Kidney (tissue), 14 donors: ENCODE data around the gene ENOX1. TPM values are rescaled to one million over a fixed set of nuclear protein-coding genes. Genes with fewer than 3 reads are reported as not detected.

Experiments
- DNase-seq, 5 donors: peaks; one replicate each; pipeline ENCODE4 v3.0.0-alpha.2; 2013 to 2020
- FAIRE-seq: peaks from 2 replicates; lab custom pipeline; 2012; peaks lifted over from hg19 to GRCh38; lab: Jason Lieb, UNC
- H3K27ac ChIP-seq, 2 donors: one replicate each; pipeline ENCODE4 v1.7.0; 2013; ENCODE audit warnings: low read depth in 2 of 2, low read length in 2 of 2, inconsistent platforms in 1 of 2
- H3K27me3 ChIP-seq: one replicate; pipeline ENCODE4 v1.7.1; 2013; ENCODE audit warnings: low read length, inconsistent platforms; ENCODE audit not compliant: control insufficient read depth, insufficient read depth
- H3K36me3 ChIP-seq, 3 donors: one replicate each; pipeline versions ENCODE4 v1.7.0 to v1.7.1; 2013; ENCODE audit warnings: low read length in 3 of 3, control low read depth in 1 of 3, inconsistent platforms in 1 of 3; ENCODE audit not compliant: insufficient read depth in 3 of 3, control insufficient read depth in 2 of 3
- H3K4me1 ChIP-seq, 3 donors: one replicate each; pipeline versions ENCODE4 v1.7.0 to v1.7.1; 2013; ENCODE audit warnings: low read length in 3 of 3, inconsistent platforms in 1 of 3, low read depth in 1 of 3; ENCODE audit not compliant: control insufficient read depth in 2 of 3, insufficient read depth in 2 of 3
- H3K4me3 ChIP-seq, 3 donors: one replicate each; pipeline versions ENCODE4 v1.7.0 to v1.8.1; 2013; ENCODE audit warnings: low read length in 3 of 3, control low read depth in 1 of 3, inconsistent platforms in 1 of 3
- H3K9ac ChIP-seq, 3 donors: one replicate each; pipeline versions ENCODE4 v1.7.0 to v1.7.1; 2013; ENCODE audit warnings: low read length in 3 of 3, control low read depth in 1 of 3, inconsistent platforms in 1 of 3
- H3K9me3 ChIP-seq, 3 donors: one replicate each; pipeline versions ENCODE4 v1.7.0 to v1.7.1; 2013; ENCODE audit warnings: low read length in 3 of 3, control low read depth in 1 of 3, inconsistent platforms in 1 of 3; ENCODE audit not compliant: control insufficient read depth in 2 of 3, insufficient read depth in 1 of 3
- intact Hi-C: fragments of 100-400 bp; cut with DNase I; formaldehyde crosslinking; loops from one replicate; pipeline ENCODE4 v1.11.1; 2022
- polyA plus RNA-seq: library from polyadenylated mRNA; stranded (reverse); fragments of 350-450 nt; fragmentation: Illumina TruSeq; extraction: RNeasy Lipid Tissue Mini Kit (QIAGEN cat#74804); gene quantifications from one replicate; pipeline ENCODE4 v1.2.3, GENCODE V29; 2014; ENCODE audit warnings: low read depth, low replicate concordance; ENCODE audit not compliant: insufficient read depth
- total RNA-seq: library from RNA; stranded (reverse); fragmentation: NEBNext Ultra II Directional; extraction: Animal tissue kit (Norgen Biotek cat#: 25700); gene quantifications from one replicate; pipeline ENCODE4 v1.2.1, GENCODE V29; 2021
- TF ChIP-seq, protein P1 (sequence below): IDR thresholded peaks from 3 replicates; pipeline ENCODE4 v1.5.1; 2012; ENCODE audit warnings: mild to moderate bottlenecking, moderate library complexity, borderline replicate concordance; ENCODE audit not compliant: insufficient read depth; ENCODE audit errors: extremely low read depth
- donor health status: control.
- donor health status: control.
- donor health status: control.
- donor health status: control.
- donor health status: control.
- donor health status: DM: yes; HTN: yes; CAD: no.
- donor health status: Normal renal cell carcinoma (clear cell type).

Gene ENOX1
- total and polyA plus RNA-seq, 2 donors from 2014 or later = 4.9 to 6.8 TPM

DNA sequence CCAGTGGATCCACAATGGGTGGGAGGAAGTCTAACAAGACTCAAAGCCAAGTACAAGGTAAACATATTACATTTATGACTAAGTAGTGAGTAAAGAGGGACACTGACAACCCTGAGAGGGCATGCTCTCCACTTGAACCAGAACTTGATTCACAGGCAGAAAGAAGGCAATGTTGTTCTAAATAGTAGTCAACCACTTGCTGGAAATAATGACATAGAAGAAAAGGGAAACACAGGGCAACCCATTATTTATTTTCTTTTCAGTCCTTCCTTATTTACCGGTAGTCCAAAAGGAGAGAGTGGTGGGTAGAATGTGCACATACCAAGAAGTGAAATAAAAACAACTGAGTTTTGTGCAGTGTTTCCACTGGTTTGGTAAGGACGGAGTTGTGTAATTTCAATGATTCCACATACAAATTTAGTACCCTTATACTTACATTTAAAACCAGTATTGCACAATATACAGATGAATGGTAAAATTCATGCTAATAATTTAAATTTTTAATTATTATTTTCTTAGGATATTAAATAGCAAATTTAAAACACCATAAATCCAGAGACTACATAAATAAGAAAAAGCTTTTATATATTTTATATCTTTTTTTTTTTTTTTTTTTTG lies 65.9 kb downstream of the ENOX1 start:
- DNase-seq = no peak
- intact Hi-C loops = no loop called here
- no peak overlapping the region for H3K9ac ChIP-seq
- TF ChIP-seq, protein P1, sequence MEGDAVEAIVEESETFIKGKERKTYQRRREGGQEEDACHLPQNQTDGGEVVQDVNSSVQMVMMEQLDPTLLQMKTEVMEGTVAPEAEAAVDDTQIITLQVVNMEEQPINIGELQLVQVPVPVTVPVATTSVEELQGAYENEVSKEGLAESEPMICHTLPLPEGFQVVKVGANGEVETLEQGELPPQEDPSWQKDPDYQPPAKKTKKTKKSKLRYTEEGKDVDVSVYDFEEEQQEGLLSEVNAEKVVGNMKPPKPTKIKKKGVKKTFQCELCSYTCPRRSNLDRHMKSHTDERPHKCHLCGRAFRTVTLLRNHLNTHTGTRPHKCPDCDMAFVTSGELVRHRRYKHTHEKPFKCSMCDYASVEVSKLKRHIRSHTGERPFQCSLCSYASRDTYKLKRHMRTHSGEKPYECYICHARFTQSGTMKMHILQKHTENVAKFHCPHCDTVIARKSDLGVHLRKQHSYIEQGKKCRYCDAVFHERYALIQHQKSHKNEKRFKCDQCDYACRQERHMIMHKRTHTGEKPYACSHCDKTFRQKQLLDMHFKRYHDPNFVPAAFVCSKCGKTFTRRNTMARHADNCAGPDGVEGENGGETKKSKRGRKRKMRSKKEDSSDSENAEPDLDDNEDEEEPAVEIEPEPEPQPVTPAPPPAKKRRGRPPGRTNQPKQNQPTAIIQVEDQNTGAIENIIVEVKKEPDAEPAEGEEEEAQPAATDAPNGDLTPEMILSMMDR = no peak
- H3K27me3 ChIP-seq = no peaks in the 10 kb centered on the region
- peaks cover 0 to 4% (median 2%) of the 10 kb centered on the region in 3 donors for H3K9me3 ChIP-seq
- H3K4me3 ChIP-seq = no peak overlapping the region
- FAIRE-seq = no peak
- no peak overlapping the region for H3K27ac ChIP-seq
- no peaks in the 10 kb centered on the region for H3K36me3 ChIP-seq
- H3K4me1 ChIP-seq = no peaks in the 10 kb centered on the region

DNA sequence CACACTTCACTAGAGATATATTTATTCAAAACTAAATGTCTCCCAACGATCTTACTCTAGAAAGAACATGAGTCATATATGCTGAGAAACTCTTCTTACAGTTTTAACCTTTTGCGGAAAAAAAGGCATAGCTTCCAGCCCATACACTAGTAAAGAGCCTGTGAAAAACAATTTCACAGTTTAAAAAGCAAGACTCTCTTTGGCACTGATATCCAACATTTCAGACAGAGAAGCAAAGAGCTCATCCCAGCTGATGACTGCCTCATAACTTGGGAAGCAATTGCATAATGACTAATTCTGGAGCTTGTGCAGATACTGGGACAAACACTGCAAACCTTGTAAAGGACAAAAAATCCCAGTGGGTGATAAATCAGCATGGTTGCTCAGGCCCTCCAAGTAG lies 88.0 kb downstream of the ENOX1 start:
- TF ChIP-seq, protein P1 = no peak
- intact Hi-C loops = no loop called here
- H3K9me3 ChIP-seq = no peaks in the 10 kb centered on the region
- H3K27me3 ChIP-seq = no peaks in the 10 kb centered on the region
- H3K27ac ChIP-seq = no peak overlapping the region
- FAIRE-seq (no peak), DNase-seq (no peak)
- no peaks in the 10 kb centered on the region for H3K36me3 ChIP-seq
- H3K4me1 ChIP-seq = no peaks in the 10 kb centered on the region
- no peak overlapping the region for H3K4me3 ChIP-seq
- no peak overlapping the region for H3K9ac ChIP-seq

DNA sequence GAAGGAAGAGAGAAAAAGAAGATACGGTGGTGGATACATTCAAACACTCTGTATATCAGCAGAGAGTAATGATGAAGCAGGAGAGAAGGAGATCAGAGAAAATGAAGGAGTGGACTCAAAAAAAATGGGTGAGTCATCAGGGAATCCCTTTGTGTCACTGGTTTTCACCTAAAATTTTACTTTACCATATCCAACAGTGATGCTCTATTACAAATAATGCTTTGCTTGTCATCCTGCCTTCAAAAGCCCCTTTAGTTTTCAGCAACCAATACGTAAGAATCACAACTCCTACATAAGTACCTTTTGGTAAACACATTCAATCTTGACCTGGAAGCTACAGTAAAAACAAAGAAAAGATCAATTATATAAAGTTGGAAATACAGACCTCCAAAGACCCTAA lies 88.8 kb downstream of the ENOX1 start:
- FAIRE-seq (no peak), DNase-seq (no peak)
- intact Hi-C loops = no loop called here

More for the DNA sequence above, 88.8 kb downstream of the ENOX1 start:
- H3K9me3 ChIP-seq = no peaks in the 10 kb centered on the region
- no peaks in the 10 kb centered on the region for H3K36me3 ChIP-seq
- H3K27ac ChIP-seq = no peak overlapping the region
- TF ChIP-seq, protein P1 = no peak
- no peak overlapping the region for H3K4me3 ChIP-seq
- H3K27me3 ChIP-seq = no peaks in the 10 kb centered on the region
- no peak overlapping the region for H3K9ac ChIP-seq
- H3K4me1 ChIP-seq = no peaks in the 10 kb centered on the region
